Heart left ventricle (tissue), 16 donors: ENCODE results near the gene IPO13. TPM values are rescaled to one million over a fixed set of nuclear protein-coding genes. Genes with fewer than 3 reads are reported as not detected.

Experiments
- ATAC-seq, 4 donors: fragments of 200-7000 bp; cut with Tn5 transposase; one replicate each; pipeline ENCODE4 v1.9.1; 2020 to 2022; ENCODE audit warnings: moderate library complexity in 4 of 4, mild to moderate bottlenecking in 3 of 4, moderate number of reproducible peaks in 1 of 4
- DNase-seq, 5 donors: peaks; one replicate each; pipeline ENCODE4 v3.0.0-alpha.2; 2020
- H3K27ac ChIP-seq, 12 donors: fragments of 200-600 bp; sonication (generic) in 4 of 12; one replicate each; pipeline versions ENCODE4 v1.5.0 to v1.8.0; 2016 to 2022; ENCODE audit warnings: mild to moderate bottlenecking in 2 of 12
- H3K27me3 ChIP-seq, 9 donors: fragments of 200-600 bp; sonication (generic) in 2 of 9; one replicate each; pipeline versions ENCODE4 v1.5.1 to v1.8.0; 2016 to 2022; ENCODE audit warnings: mild to moderate bottlenecking in 3 of 9
- H3K36me3 ChIP-seq, 9 donors: fragments of 200-600 bp; sonication (generic) in 2 of 9; one replicate each; pipeline versions ENCODE4 v1.5.0 to v1.8.0; 2018 to 2022; ENCODE audit warnings: mild to moderate bottlenecking in 2 of 9
- H3K4me1 ChIP-seq, 12 donors: fragments of 200-600 bp; sonication (generic) in 4 of 12; one replicate each; pipeline versions ENCODE4 v1.5.0 to v1.8.0; 2016 to 2022; ENCODE audit warnings: mild to moderate bottlenecking in 3 of 12
- H3K4me3 ChIP-seq, 12 donors: fragments of 200-600 bp; sonication (generic) in 4 of 12; one replicate each; pipeline versions ENCODE4 v1.5.0 to v1.8.0; 2017 to 2022; ENCODE audit warnings: mild to moderate bottlenecking in 9 of 12, moderate library complexity in 4 of 12
- H3K9me3 ChIP-seq, 12 donors: fragments of 200-600 bp; sonication (generic) in 4 of 12; one replicate each; pipeline versions ENCODE4 v1.5.0 to v1.8.0; 2016 to 2022; ENCODE audit warnings: mild to moderate bottlenecking in 1 of 12
- CTCF ChIP-seq, 12 donors: fragments of 200-600 bp; sonication (generic) in 4 of 12; IDR thresholded peaks; one replicate each; pipeline versions ENCODE4 v1.5.0 to v1.8.0; 2018 to 2022; ENCODE audit warnings: antibody characterized with exemption in 12 of 12, mild to moderate bottlenecking in 5 of 12
- POLR2A ChIP-seq, 2 donors: fragments of 450-650 bp; IDR thresholded peaks; one replicate each; pipeline ENCODE4 v1.6.1; 2017; ENCODE audit warnings: antibody characterized with exemption in 2 of 2, mild to moderate bottlenecking in 2 of 2, moderate library complexity in 2 of 2
- WGBS, 4 donors: extraction: QIAGEN DNeasy Blood & Tissue Kit in 2 of 4; methylation state at CpG; one replicate each; pipeline versions ENCODE4 v1.1.5 to v1.1.7; 2013 to 2018; 5-methylcytosine and 5-hydroxymethylcytosine counted together
- intact Hi-C, 10 donors: fragments of 100-400 bp; cut with DNase I; formaldehyde crosslinking; loops; one replicate each; pipeline versions ENCODE4 v1.11.1 to v1.14.2; 2022
- polyA plus RNA-seq, 2 donors: library from polyadenylated mRNA; stranded (reverse); fragments of 200-250 nt; gene quantifications; one replicate each; pipeline ENCODE4 v1.2.3, GENCODE V29; 2013
- total RNA-seq, 9 donors: library from RNA; depleted of rRNA in 2 of 9; stranded (reverse); fragments of >200 nt in 2 of 9; fragmentation: NEBNext Ultra II Directional in 3 of 9; extraction: Animal tissue kit (Norgen Biotek cat#: 25700) in 3 of 9; gene quantifications; one replicate each; pipeline versions ENCODE4 v1.1.0 to v1.2.4, GENCODE V29; 2016 to 2023
- donor health status: ischemic (EF 13 %, LVEDD 7.1; RV severe dilation, severe dysfunction).
- donor health status: healthy with polysubstance abuse.
- donor health status: DM: no; HTN: yes; CAD: no.
- donor health status: DM: no; HTN: no; CAD: no.
- donor health status: ischemic (EF 25% LVEDD 6.9; RV normal size, moderate dysfunction).
- donor health status: ischemic (EF 25% LVEDD 5.7; RV mildly dilated, moderate dysfunction).
- donor health status: healthy.
- donor health status: DM: yes; HTN: yes; CAD: no.
- donor health status: ischemic (EF 35%, LVEDD 5.7; RV mildly dilated, moderate dysfunction).
- donor health status: nonischemic (EF 11% LVEDD 7.7; RV severe dilation, severe dysfunction).
- donor health status: DM: yes; HTN: yes; CAD: no.
- donor health status: PGD.
- donor health status: ischemic (EF 29% LVEDD 5.4; RV normal size, mild dysfunction).
- donor health status: nonischemic (EF 23%, LVEDD 6.1; RV moderate dilation, normal function).

The IPO13 gene
- total and polyA plus RNA-seq, 11 donors = 29.9 to 71.0 (median 54.6) TPM

DNA sequence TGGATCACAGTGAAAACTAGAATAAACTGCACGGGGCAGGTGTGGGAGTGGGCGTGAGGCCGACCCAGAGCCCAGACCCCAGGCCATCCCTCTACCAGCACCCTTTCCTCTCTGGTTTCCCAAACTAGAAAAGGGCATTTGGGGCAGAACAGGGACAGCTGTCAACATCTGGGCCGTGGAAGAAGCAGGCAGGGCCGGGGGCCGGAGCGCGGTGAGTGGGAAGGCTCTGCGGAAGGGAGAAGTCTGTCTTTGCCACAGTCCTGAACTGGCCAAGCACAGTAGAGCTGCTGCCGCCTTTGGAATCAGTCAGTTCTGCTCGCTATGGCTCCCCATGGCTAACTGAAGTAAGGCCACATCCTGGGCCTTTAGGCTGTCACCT, 51.2 kb downstream of the IPO13 start:
- Histone ChIP-seq H3K9me3 (no peaks in the 10 kb centered on the region), H3K27me3 (no peaks in the 10 kb centered on the region), H3K27ac (no peak overlapping the region), H3K4me3 (no peak overlapping the region), H3K36me3 (no peaks in the 10 kb centered on the region), H3K4me1 (peaks cover 0 to 11% (median 0%) of the 10 kb centered on the region in 12 donors)
- intact Hi-C loops = no loop called here
- WGBS, 4 donors = 65 to 86% (median 82%) methylated on average over 11 of the region's 11 CpGs
- ATAC-seq (no peak), DNase-seq (no peak)
- no peak for TF ChIP-seq POLR2A (IDR thresholded peaks at IDR 0.05)

DNA sequence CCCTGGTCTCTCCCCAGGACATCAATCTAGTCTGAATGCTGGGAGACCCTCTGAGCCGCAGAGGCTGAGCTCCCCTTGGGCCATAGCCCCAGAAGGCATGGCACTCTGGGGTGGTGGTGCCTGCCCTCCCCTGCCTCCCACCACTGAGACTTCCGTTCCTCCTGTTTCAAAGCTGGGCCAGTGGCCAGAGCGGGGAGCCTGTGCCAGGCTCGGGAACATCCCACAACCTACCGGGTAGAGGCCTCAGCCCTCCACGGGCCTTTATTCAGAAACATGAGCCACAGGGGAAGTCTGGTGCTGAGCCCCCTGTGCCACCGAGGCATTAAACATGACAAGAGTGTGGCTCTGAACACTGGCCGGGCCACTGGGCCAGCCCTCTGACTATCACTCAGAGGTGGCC, 52.7 kb downstream of the IPO13 start:
- no peak for ATAC-seq

GRCh38 chr1:44000122-44000665, 53.4 kb downstream of the IPO13 start:
- Histone ChIP-seq H3K27me3 (no peaks in the 10 kb centered on the region), H3K9me3 (no peaks in the 10 kb centered on the region), H3K4me3 (no peak overlapping the region), H3K36me3 (no peaks in the 10 kb centered on the region), H3K27ac (no peak overlapping the region), H3K4me1 (peaks cover 0 to 11% (median 0%) of the 10 kb centered on the region in 12 donors)
- no peak for ATAC-seq
- WGBS, 4 donors = 64 to 75% (median 68%) methylated on average over 8 of the region's 8 CpGs
- DNase-seq = no peak
- TF ChIP-seq CTCF (IDR thresholded peaks at IDR 0.05) = no peak
- TF ChIP-seq POLR2A (IDR thresholded peaks at IDR 0.05) = no peak
- intact Hi-C loops = loop anchor here in 3 of 10 donors (5.0 to 10.0 kb wide), 3 partner anchors 37 to 605 kb away; no protein-coding TSS in a partner anchor

More for the DNA sequence above, 52.7 kb downstream of the IPO13 start:
- 71 to 83% (median 73%) methylated on average over 3 to 8 of the region's 8 CpGs for WGBS, 4 donors
- no peak overlapping the region for H3K4me3 ChIP-seq
- no peaks in the 10 kb centered on the region for H3K36me3 ChIP-seq
- intact Hi-C loops = no loop called here
- TF ChIP-seq CTCF (IDR thresholded peaks at IDR 0.05) (no peak), POLR2A (IDR thresholded peaks at IDR 0.05) (no peak)
- no peak for DNase-seq
- H3K4me1 ChIP-seq = peaks cover 0 to 11% (median 0%) of the 10 kb centered on the region in 12 donors
- no peaks in the 10 kb centered on the region for H3K9me3 ChIP-seq
- no peaks in the 10 kb centered on the region for H3K27me3 ChIP-seq
- H3K27ac ChIP-seq = no peak overlapping the region

GRCh38 chr1:44002165-44002564, 55.4 kb downstream of the IPO13 start:
- H3K9me3 ChIP-seq = no peaks in the 10 kb centered on the region
- ATAC-seq (no peak), DNase-seq (no peak)
- 77 to 84% (median 81%) methylated on average over 8 of the region's 8 CpGs for WGBS, 4 donors
- H3K27ac ChIP-seq = no peak overlapping the region
- no peak for TF ChIP-seq CTCF (IDR thresholded peaks at IDR 0.05)
- no peaks in the 10 kb centered on the region for H3K36me3 ChIP-seq
- intact Hi-C loops = loop anchor here in 3 of 10 donors (5.0 to 10.0 kb wide), 3 partner anchors 35 to 603 kb away; no protein-coding TSS in a partner anchor
- no peaks in the 10 kb centered on the region for H3K27me3 ChIP-seq
- H3K4me3 ChIP-seq = no peak overlapping the region
- H3K4me1 ChIP-seq = peaks cover 0 to 6% (median under 1%) of the 10 kb centered on the region in 12 donors
